GM12875 (cell line): ENCODE measurements around the gene AMY1B.
"Not testable (repeated sequence)": the region's sequence is repeated elsewhere in the genome, so short reads cannot be mapped to it uniquely, and the experiment has no call there.

Experiments
- H3K4me3 ChIP-seq: one replicate; pipeline ENCODE4 v1.5.1; 2011; ENCODE audit warnings: low read depth, low read length, control low read depth

The AMY1B gene

GRCh38 chr1:103696110-103696509 lies at the start of gene AMY1B:
Gene AMY1B, minus strand, starts transcription at chr1:103696210. Its CDS starts 571 bp downstream, at chr1:103695639.
- not testable (repeated sequence) for H3K4me3 ChIP-seq

DNA sequence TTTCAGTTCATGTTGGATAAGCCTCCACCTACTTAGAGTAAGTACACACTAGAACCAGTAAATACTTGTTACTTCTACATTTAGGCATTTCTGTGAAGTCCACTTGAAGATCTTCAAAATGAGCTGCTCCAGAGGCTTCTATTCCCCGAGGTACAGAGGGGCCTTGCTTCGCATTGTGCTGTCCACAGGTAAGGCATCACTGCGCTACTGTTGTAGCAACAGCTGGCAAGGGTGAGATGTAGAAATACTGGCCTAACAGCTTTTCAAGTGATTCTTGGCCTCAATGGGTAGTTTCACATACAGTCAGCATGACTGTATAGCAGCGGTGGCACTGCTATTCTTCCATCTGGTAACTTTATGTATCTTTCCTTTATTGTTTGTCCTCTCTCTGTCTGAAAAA lies 49.0 kb upstream of the AMY1B start:
- not testable (repeated sequence) for H3K4me3 ChIP-seq

GRCh38 chr1:103744449-103744848 lies 48.4 kb upstream of the AMY1B start:
- not testable (repeated sequence) for H3K4me3 ChIP-seq

DNA sequence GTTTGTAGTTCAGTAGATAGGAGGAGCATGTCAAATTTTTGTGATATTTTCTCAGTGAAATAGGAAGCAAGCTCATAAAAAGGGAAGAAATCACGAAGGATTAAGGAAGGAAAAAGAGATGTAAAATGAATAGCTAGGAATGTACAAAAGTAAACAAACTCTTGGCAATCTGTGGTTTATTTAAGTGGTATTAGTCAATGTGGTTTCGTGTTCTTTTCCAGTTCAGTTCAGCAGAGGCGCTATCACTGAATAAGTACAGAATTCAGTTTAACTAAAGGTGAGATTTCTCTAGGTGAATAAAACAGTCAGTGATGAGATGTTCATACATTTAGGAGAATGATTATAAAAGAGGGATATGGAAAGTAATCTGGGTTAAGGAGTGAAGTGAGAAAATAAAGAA lies 42.0 kb upstream of the AMY1B start:
- not testable (repeated sequence) for H3K4me3 ChIP-seq

GRCh38 chr1:103735334-103735733 lies 39.3 kb upstream of the AMY1B start:
- not testable (repeated sequence) for H3K4me3 ChIP-seq

GRCh38 chr1:103721473-103721872 lies 25.5 kb upstream of the AMY1B start:
- H3K4me3 ChIP-seq: not testable (repeated sequence)

- not testable (repeated sequence) for H3K4me3 ChIP-seq
These were observed 21.4 kb upstream of the AMY1B start for GRCh38 chr1:103717404-103717803.

GRCh38 chr1:103710381-103710780 lies 14.4 kb upstream of the AMY1B start:
- not testable (repeated sequence) for H3K4me3 ChIP-seq

DNA sequence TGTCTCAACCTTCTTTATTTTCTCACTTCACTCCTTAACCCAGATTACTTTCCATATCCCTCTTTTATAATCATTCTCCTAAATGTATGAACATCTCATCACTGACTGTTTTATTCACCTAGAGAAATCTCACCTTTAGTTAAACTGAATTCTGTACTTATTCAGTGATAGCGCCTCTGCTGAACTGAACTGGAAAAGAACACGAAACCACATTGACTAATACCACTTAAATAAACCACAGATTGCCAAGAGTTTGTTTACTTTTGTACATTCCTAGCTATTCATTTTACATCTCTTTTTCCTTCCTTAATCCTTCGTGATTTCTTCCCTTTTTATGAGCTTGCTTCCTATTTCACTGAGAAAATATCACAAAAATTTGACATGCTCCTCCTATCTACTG lies 11.7 kb upstream of the AMY1B start:
- H3K4me3 ChIP-seq: not testable (repeated sequence)

GRCh38 chr1:103701256-103701655 lies 5.2 kb upstream of the AMY1B start:
- not testable (repeated sequence) for H3K4me3 ChIP-seq

- not testable (repeated sequence) for H3K4me3 ChIP-seq
These were observed 4.7 kb upstream of the AMY1B start for GRCh38 chr1:103700669-103701068.

- not testable (repeated sequence) for H3K4me3 ChIP-seq
These were observed 1.4 kb upstream of the AMY1B start for GRCh38 chr1:103697430-103697829.

DNA sequence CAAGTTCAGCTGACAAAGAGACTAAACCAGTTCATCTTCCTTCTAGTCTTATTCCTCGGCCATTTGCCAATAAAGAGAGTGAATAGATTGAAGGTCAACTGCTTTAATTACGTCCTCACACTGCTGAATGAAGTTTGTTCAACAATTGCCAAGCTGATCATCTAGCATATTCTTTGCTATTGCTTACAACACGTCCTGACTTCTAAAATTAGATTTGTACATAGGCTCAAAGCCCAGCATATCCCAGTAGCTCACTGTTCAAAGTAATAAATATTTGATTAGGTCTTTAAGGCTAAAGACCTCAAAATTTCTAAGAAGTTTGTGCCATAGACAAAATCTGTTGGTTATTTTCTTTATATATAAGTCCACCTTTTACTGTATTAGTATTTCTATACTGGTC lies 19.7 kb downstream of the AMY1B start:
- H3K4me3 ChIP-seq: not testable (repeated sequence)

- not testable (repeated sequence) for H3K4me3 ChIP-seq
These were observed 40.5 kb downstream of the AMY1B start, which contains the start of gene AMY1A for GRCh38 chr1:103655460-103655859. Gene AMY1A, plus strand, starts transcription at chr1:103655760. Its CDS starts 571 bp downstream, at chr1:103656331.

DNA sequence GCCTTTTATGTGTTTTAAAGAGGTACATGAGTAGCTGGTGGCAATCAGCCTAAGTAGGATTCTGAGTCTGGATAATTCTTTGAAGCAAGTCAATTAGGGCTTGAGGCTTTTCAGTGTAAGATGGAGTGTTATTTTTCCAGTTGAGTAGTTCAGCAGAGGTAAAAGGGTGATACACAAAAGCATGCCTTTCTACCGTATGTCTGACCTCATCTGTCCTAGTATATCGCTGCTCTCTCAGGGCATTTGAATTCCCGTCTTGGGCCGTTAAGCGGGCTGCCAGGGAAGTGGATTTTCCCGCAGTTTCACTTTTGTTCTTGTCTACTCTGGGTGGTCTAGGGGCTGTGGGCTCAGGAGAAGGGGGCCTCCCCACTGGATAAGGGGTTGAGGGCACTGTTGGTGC lies 41.9 kb downstream of the AMY1B start:
- H3K4me3 ChIP-seq: not testable (repeated sequence)

GRCh38 chr1:103650889-103651288 lies 45.1 kb downstream of the AMY1B start:
- H3K4me3 ChIP-seq: not testable (repeated sequence)

- not testable (repeated sequence) for H3K4me3 ChIP-seq
These were observed 45.7 kb downstream of the AMY1B start for GRCh38 chr1:103650305-103650704.

DNA sequence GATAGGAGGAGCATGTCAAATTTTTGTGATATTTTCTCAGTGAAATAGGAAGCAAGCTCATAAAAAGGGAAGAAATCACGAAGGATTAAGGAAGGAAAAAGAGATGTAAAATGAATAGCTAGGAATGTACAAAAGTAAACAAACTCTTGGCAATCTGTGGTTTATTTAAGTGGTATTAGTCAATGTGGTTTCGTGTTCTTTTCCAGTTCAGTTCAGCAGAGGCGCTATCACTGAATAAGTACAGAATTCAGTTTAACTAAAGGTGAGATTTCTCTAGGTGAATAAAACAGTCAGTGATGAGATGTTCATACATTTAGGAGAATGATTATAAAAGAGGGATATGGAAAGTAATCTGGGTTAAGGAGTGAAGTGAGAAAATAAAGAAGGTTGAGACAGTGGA lies 52.1 kb downstream of the AMY1B start:
- not testable (repeated sequence) for H3K4me3 ChIP-seq

DNA sequence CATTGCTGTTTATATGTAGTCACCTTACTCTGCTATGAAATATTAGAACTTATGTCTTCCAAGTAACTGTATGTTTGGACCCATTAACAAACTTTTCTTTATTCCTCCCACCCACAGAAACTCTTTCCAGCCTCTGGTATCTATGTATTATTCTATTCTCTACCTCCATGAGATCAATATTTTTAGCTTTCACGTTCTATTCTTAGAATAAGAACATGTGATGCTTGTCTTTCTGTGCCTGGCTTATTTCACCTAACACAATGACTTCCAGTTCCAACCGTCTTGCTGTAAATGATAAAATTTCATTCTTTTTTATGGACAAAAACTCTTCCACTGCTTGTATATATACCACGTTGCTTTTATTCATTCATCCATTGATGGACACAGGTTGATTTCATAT lies 54.8 kb downstream of the AMY1B start:
- H3K4me3 ChIP-seq: not testable (repeated sequence)
